Measurements from ENCODE around the gene DGKH. TPM values are rescaled to one million over a fixed set of nuclear protein-coding genes. Genes with fewer than 3 reads are reported as not detected.

The DGKH gene
- total RNA-seq, 1 donor: 16.0 TPM

GRCh38 chr13:42014119-42014518 is 34.3 kb upstream of the DGKH start:
- no peak for TF ChIP-seq CTCF (IDR thresholded peaks at IDR 0.05; ENCODE audit: insufficient read depth, low read depth, low read length)
- H3K4me3 ChIP-seq (ENCODE audit: low read depth, low read length): no peak overlapping the region
- no peak for DNase-seq (ENCODE audit: low read depth)

- TF ChIP-seq CTCF (IDR thresholded peaks at IDR 0.05; ENCODE audit: insufficient read depth, low read depth, low read length): no peak
- no peak for DNase-seq (ENCODE audit: low read depth)
- no peak overlapping the region for H3K4me3 ChIP-seq (ENCODE audit: low read depth, low read length)
Observed at GRCh38 chr13:42017264-42017663, 31.2 kb upstream of the DGKH start.

GRCh38 chr13:42021851-42022250 is 26.6 kb upstream of the DGKH start:
- TF ChIP-seq CTCF (IDR thresholded peaks at IDR 0.05; ENCODE audit: insufficient read depth, low read depth, low read length): no peak
- H3K4me3 ChIP-seq (ENCODE audit: low read depth, low read length): no peak overlapping the region
- no peak for DNase-seq (ENCODE audit: low read depth)

GRCh38 chr13:42022336-42022735 is 26.1 kb upstream of the DGKH start:
- TF ChIP-seq CTCF (IDR thresholded peaks at IDR 0.05; ENCODE audit: insufficient read depth, low read depth, low read length): no peak
- no peak overlapping the region for H3K4me3 ChIP-seq (ENCODE audit: low read depth, low read length)

GRCh38 chr13:42022796-42023493 is 25.5 kb upstream of the DGKH start:
- TF ChIP-seq CTCF (IDR thresholded peaks at IDR 0.05; ENCODE audit: insufficient read depth, low read depth, low read length): no peak
- no peak overlapping the region for H3K4me3 ChIP-seq (ENCODE audit: low read depth, low read length)
- no peak for DNase-seq (ENCODE audit: low read depth)

More at GRCh38 chr13:42022336-42022735, 26.1 kb upstream of the DGKH start:
- no peak for DNase-seq (ENCODE audit: low read depth)

- no peak for TF ChIP-seq CTCF (IDR thresholded peaks at IDR 0.05; ENCODE audit: insufficient read depth, low read depth, low read length)
- no peak for DNase-seq (ENCODE audit: low read depth)
- H3K4me3 ChIP-seq (ENCODE audit: low read depth, low read length): no peak overlapping the region
Observed at GRCh38 chr13:42027286-42027685, 21.2 kb upstream of the DGKH start.
